Neutrophil (primary cell): ENCODE measurements around the gene ACSS3.

Experiments
- H3K27ac ChIP-seq: fragments of 200-600 bp; sonication (generic); 2 replicates; pipeline ENCODE4 v1.5.1; 2016; ENCODE audit warnings: mild to moderate bottlenecking, moderate library complexity
- H3K27me3 ChIP-seq: fragments of 200-600 bp; sonication (generic); 2 replicates; pipeline ENCODE4 v1.6.0; 2016; ENCODE audit warnings: mild to moderate bottlenecking
- H3K36me3 ChIP-seq: fragments of 200-600 bp; sonication (generic); 2 replicates; pipeline ENCODE4 v1.5.1; 2017
- H3K4me1 ChIP-seq, 2 experiments: fragments of 200-600 bp in 1 of 2; sonication (generic) in 1 of 2; 1 replicate in 1 of 2; 2 replicates in 1 of 2; pipeline versions ENCODE4 v1.5.1 to v1.6.1; 2013 to 2016; ENCODE audit warnings: low read depth in 1 of 2, low read length in 1 of 2, mild to moderate bottlenecking in 1 of 2, moderate library complexity in 1 of 2; ENCODE audit not compliant: control insufficient read depth in 1 of 2, insufficient read depth in 1 of 2
- H3K4me3 ChIP-seq, 2 experiments: fragments of 200-600 bp in 1 of 2; sonication (generic) in 1 of 2; 1 replicate in 1 of 2; 2 replicates in 1 of 2; pipeline ENCODE4 v1.5.1; 2013 to 2016; ENCODE audit warnings: low read depth in 1 of 2, low read length in 1 of 2, mild to moderate bottlenecking in 1 of 2, moderate library complexity in 1 of 2
- H3K9me3 ChIP-seq: fragments of 200-600 bp; sonication (generic); 2 replicates; pipeline ENCODE4 v1.5.1; 2016
- TF ChIP-seq, protein P1 (sequence below): fragments of 200-600 bp; sonication (generic); IDR thresholded peaks from 2 replicates; pipeline ENCODE4 v1.5.1; 2016; ENCODE audit warnings: antibody characterized with exemption

ACSS3 gene

DNA sequence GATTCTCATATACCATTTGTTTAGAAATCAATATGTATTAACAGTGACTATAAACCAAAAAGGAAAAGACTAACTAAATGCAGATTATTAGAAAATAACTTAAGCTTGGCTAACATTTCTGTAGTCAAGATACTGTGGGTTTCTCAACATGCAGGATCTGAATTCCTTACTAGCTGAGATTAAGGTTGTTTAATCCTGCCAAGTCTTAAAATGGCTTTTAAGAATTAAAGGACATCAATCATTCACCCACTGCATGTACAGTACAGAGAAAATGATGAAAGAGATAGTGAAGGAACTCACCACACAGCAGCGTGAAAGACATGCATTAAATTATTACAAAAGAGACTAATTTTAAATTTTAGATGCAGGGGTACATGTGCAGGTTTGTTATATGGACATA lies 3.8 kb downstream of the ACSS3 start:
- H3K4me3 ChIP-seq = no peak overlapping the region
- H3K27ac ChIP-seq = no peak overlapping the region
- no peaks in the 10 kb centered on the region for H3K9me3 ChIP-seq
- no peaks in the 10 kb centered on the region for H3K36me3 ChIP-seq
- no peaks in the 10 kb centered on the region for H3K4me1 ChIP-seq
- TF ChIP-seq, protein P1, sequence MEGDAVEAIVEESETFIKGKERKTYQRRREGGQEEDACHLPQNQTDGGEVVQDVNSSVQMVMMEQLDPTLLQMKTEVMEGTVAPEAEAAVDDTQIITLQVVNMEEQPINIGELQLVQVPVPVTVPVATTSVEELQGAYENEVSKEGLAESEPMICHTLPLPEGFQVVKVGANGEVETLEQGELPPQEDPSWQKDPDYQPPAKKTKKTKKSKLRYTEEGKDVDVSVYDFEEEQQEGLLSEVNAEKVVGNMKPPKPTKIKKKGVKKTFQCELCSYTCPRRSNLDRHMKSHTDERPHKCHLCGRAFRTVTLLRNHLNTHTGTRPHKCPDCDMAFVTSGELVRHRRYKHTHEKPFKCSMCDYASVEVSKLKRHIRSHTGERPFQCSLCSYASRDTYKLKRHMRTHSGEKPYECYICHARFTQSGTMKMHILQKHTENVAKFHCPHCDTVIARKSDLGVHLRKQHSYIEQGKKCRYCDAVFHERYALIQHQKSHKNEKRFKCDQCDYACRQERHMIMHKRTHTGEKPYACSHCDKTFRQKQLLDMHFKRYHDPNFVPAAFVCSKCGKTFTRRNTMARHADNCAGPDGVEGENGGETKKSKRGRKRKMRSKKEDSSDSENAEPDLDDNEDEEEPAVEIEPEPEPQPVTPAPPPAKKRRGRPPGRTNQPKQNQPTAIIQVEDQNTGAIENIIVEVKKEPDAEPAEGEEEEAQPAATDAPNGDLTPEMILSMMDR = no peak
- peaks cover 33% of the 10 kb centered on the region for H3K27me3 ChIP-seq

DNA sequence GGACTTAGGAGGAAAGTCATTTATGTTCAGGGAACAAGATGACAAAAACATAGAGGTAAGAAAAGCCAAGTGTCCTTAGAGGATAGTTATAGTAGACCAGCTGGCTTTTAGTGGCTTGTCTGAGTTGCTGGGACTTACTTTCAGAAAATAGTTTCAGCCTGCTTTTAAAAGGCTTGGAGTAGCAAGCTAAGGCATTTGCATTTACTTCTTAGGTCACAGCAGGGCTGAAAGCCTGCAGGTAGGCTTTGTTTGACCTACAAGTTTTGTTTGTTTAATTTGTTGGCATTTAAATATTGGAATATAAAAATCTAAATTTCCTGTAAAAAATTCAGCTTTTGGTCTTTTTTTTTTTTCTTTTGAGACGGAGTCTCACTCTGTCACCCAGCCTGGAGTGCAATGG lies 5.1 kb downstream of the ACSS3 start:
- no peaks in the 10 kb centered on the region for H3K4me1 ChIP-seq
- TF ChIP-seq, protein P1 = no peak
- no peaks in the 10 kb centered on the region for H3K9me3 ChIP-seq
- H3K36me3 ChIP-seq = no peaks in the 10 kb centered on the region
- peaks cover 20% of the 10 kb centered on the region for H3K27me3 ChIP-seq
- H3K4me3 ChIP-seq = no peak overlapping the region
- no peak overlapping the region for H3K27ac ChIP-seq

DNA sequence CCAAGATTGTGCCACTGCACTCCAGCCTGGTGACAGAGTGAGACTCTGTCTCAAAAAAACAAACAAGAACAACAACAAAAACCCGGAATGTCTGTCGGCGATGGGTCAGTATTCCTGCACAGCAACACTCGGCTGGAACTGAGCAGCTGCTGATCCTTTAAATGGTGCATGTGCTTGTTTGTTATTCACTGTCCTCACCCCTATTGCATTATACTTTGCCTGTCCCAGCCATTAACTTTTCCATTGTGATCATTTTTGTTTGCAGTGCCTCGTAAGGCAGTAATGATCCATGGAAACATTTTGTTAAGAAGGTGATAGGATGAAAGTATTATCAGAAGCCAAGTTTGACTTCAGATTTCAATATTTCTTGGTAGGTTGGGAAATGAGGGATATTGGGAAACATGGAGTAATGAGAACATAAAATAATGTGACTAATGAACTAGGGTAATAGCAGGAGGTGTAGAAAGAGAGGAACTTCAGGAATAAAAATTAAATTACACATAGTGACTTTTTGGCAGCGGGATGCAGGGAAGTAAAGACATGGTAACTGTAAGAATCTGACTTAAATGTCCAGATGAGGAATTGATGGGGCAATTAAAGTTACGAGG lies 6.1 kb downstream of the ACSS3 start:
- TF ChIP-seq, protein P1 = no peak
- Histone ChIP-seq H3K36me3 (no peaks in the 10 kb centered on the region), H3K9me3 (no peaks in the 10 kb centered on the region), H3K4me1 (no peaks in the 10 kb centered on the region), H3K4me3 (no peak overlapping the region), H3K27ac (no peak overlapping the region), H3K27me3 (peaks cover 10% of the 10 kb centered on the region)

DNA sequence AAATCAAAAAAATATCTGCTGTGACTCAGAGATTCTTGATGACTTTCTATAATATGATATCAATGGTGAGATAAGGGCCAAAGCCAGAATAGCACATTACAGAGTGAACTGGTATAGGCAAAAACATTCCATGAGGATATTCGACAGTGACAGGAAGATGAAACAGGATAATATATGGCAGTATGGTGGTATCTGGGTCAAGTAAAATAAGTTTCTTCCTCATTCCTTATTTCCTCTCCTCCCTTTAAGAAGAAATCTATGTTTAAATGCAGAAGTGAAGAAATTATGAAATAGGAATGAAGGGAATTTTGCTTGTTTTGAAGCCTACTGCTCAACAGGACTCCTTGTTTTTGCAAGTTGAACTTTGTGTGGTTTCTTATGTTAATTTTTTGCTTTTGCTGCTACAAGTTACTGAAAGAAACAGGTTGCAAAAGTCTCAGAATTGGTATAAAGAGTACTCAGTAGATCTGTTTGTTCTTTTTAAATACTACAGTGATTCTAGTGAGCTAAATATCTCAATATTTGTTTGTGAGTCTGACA lies 7.0 kb downstream of the ACSS3 start:
- peaks cover 2% of the 10 kb centered on the region for H3K27me3 ChIP-seq
- no peaks in the 10 kb centered on the region for H3K4me1 ChIP-seq
- no peaks in the 10 kb centered on the region for H3K36me3 ChIP-seq
- H3K9me3 ChIP-seq = no peaks in the 10 kb centered on the region
- TF ChIP-seq, protein P1 = no peak
- no peak overlapping the region for H3K27ac ChIP-seq
- no peak overlapping the region for H3K4me3 ChIP-seq

DNA sequence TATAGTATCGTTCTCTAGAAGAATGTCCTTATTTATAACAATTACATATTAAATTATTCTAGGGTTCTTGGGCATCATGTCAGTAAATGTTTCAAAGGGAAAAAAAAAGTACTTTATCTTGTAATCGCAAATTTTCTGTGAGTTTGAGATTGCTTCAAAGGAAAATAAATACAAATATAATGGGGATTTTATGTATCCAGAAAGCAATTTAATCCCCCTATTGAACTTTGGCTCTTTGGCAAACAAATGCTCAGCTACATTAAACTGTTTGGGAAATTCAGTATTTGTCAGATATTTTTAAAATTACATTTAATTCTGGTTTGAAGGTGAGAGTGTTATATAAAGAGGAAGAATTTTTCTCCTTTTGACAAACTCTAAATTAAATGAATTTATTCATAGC lies 8.0 kb downstream of the ACSS3 start:
- TF ChIP-seq, protein P1 = no peak
- no peaks in the 10 kb centered on the region for H3K4me1 ChIP-seq
- H3K27me3 ChIP-seq = no peaks in the 10 kb centered on the region
- no peak overlapping the region for H3K4me3 ChIP-seq
- no peaks in the 10 kb centered on the region for H3K9me3 ChIP-seq
- H3K27ac ChIP-seq = no peak overlapping the region
- H3K36me3 ChIP-seq = no peaks in the 10 kb centered on the region
